ENCODE data around the gene EDNRA.

The EDNRA gene

DNA sequence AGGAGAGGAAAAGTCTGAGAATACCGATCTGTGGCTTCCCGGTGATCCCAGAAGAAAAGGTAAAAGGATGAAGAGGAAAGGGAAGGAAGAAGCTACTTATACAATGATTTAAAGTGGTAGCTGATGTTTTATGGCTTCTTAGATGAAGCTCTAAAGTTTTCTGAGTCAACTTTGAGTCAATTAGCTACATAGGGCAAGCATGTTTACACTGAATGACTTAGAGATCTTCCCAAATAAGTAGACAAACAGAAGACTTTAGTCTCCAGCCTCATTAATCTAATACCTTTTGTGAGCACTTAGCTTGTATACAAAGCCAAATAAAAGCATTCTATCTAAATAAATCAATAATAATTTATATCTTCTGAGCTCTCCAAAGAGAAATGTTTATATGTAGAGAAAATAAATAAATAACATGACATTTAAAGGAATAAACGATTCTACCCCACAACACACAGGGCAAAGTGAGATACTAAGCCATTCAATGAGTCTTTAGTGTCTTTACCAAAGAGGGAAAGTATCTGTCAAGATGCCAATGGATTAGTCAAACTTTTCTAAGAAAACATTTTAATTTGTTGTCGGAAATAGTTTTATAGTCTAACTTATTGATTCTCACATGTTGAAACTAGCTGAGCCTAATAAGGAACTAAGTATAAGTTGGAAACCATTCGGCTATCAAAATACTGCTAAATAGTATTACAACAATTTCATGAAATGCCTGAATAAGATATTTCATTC is 90.3 kb downstream of the EDNRA start:
- TF ChIP-seq, protein P1, sequence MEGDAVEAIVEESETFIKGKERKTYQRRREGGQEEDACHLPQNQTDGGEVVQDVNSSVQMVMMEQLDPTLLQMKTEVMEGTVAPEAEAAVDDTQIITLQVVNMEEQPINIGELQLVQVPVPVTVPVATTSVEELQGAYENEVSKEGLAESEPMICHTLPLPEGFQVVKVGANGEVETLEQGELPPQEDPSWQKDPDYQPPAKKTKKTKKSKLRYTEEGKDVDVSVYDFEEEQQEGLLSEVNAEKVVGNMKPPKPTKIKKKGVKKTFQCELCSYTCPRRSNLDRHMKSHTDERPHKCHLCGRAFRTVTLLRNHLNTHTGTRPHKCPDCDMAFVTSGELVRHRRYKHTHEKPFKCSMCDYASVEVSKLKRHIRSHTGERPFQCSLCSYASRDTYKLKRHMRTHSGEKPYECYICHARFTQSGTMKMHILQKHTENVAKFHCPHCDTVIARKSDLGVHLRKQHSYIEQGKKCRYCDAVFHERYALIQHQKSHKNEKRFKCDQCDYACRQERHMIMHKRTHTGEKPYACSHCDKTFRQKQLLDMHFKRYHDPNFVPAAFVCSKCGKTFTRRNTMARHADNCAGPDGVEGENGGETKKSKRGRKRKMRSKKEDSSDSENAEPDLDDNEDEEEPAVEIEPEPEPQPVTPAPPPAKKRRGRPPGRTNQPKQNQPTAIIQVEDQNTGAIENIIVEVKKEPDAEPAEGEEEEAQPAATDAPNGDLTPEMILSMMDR (conservative IDR thresholded peaks at IDR 0.05; ENCODE audit: low read depth, low read length) = no peak
- DNase-seq (ENCODE audit: low read depth) = no peak
- no peak overlapping the region for H3K4me3 ChIP-seq (ENCODE audit: low read length)

DNA sequence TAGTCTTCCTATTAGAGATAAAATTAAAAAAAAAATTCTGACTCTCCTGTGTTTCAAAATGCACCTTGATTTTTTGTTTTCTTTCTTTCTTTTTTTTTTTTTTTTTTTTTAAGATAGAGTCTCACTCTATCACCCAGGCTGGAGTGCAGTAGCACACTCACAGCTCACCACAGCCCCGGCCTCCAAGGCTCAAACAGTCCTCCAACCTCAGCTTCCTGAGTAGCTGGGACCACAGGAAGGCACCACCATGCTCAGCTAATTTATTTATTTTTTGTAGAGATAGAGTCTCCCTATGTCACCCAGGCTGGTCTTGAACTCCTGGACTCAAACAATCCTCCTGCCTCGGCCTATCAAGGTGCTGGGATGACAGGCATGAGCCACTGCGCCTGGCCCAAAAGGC is 95.2 kb downstream of the EDNRA start:
- no peak for DNase-seq (ENCODE audit: low read depth)
- TF ChIP-seq, protein P1 (conservative IDR thresholded peaks at IDR 0.05; ENCODE audit: low read depth, low read length) = no peak
- H3K4me3 ChIP-seq (ENCODE audit: low read length) = no peak overlapping the region

DNA sequence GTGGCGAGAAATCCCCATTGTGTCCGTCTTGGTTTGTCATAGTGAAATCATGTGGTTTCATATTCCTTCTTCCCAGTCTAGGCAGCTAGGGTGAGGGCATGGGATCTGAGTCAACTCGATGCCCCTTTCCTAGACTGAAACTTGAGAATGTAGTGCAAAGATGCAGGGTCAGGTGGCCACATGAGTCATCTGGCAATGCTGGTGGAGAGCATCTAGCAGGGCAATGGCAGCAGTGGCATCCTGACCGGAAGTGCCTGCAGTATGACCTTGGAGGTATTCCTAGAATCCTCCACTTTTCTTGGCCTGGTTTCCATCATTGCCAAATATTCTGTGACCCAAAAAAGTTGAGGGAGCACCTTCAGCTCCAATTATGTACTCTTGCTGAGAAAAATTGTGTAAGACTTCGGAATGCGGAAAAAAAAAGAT is 97.2 kb downstream of the EDNRA start:
- no peak overlapping the region for H3K4me3 ChIP-seq (ENCODE audit: low read length)
- peak; percentile 96 for DNase-seq (ENCODE audit: low read depth)
- TF ChIP-seq, protein P1 (conservative IDR thresholded peaks at IDR 0.05; ENCODE audit: low read depth, low read length) = no peak

DNA sequence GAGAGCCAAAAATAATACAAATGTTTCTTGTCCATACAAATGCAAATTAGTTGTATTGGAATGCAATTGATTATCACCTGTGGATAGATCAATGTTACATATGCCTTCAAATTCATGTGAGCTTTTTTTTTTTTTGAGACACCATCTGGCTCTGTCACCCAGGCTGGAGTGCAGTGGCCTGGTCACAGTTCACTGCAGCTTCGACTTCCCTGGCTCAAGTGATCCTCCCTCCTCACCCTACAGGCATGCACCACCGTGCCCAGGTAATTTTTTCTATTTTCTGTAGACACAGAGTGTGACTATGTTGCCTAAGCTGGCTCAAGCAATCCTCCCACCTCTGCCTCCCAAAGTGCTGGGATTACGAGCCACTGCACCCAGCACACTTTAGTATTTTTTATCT is 97.7 kb downstream of the EDNRA start:
- H3K4me3 ChIP-seq (ENCODE audit: low read length) = no peak overlapping the region
- TF ChIP-seq, protein P1 (conservative IDR thresholded peaks at IDR 0.05; ENCODE audit: low read depth, low read length) = no peak
- DNase-seq (ENCODE audit: low read depth) = no peak

DNA sequence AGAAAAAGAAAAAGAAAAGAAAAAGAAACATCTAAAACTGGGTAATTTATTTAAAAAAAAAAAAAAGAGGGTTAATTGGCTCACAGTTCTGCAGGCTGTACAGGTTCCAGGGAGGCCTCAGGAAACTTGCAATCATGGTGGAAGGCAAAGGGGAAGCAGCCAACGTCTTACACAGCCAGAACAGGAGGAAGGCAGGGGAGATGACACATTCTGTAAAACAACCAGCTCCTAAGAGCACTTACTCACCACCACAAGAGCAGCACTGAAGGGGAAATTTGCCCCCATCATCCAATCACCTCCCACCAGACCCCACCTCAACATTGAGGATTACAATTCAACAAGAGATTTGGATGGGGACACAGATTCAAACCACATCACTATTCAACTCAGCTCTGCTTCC is 99.5 kb downstream of the EDNRA start:
- no peak overlapping the region for H3K4me3 ChIP-seq (ENCODE audit: low read length)
- DNase-seq (ENCODE audit: low read depth) = no peak
- TF ChIP-seq, protein P1 (conservative IDR thresholded peaks at IDR 0.05; ENCODE audit: low read depth, low read length) = no peak

DNA sequence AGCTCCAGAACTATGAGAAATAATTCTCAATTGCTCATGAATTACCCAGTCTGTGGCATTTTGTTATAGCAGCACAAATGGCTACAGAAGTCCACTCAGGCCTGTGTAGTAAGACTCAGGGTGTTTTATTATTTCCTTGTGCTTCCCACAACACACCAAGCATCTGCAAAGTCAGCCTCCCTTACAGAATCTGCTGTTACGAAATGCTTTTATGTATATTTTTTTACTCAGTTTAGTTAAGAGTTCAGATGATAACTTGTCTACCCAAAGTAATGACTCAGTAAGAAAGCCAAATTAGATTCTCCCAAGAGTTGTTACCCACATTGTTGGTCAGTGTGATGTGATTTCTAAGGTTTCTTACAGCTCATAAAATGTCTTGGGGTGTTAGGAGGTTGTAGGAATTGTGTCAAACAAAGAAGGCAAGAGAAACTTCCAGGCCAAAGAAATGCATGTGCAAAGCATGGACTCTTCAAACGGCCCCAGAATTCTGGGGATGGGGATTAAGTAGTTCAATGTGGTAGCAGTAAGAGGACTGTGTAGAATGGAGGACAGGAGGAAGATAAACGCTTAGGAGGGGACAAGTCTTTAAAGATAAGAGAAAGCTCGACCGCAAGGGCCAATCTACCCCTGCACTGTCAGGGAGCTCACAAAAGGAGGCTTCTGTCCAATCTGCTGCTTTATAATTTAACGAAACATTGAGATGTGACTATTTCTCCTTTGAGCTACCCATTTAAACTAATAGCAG is 100.9 kb downstream of the EDNRA start:
- TF ChIP-seq, protein P1 (conservative IDR thresholded peaks at IDR 0.05; ENCODE audit: low read depth, low read length) = no peak
- DNase-seq (ENCODE audit: low read depth) = no peak
- H3K4me3 ChIP-seq (ENCODE audit: low read length) = no peak overlapping the region

All from retinal pigment epithelial cell (primary cell).